Retinal pigment epithelial cell (primary cell): Measurements from ENCODE around the gene KCNJ10.

Experiments used
- DNase-seq: peaks from one replicate; pipeline ENCODE4 v3.0.0-alpha.2; 2010; ENCODE audit warnings: low read depth
- H3K4me3 ChIP-seq: 2 replicates; pipeline ENCODE4 v1.5.1; 2011; ENCODE audit warnings: mild to moderate bottlenecking, low read length, control low read depth, moderate library complexity
- CTCF ChIP-seq: conservative IDR thresholded peaks from 2 replicates; pipeline ENCODE4 v1.5.1; 2011; ENCODE audit warnings: low read depth, low read length, control low read depth, inconsistent platforms

KCNJ10 gene

GRCh38 chr1:160075836-160076235 is 5.9 kb upstream of the KCNJ10 start:
- DNase-seq, result no peak
- no peak for TF ChIP-seq CTCF
- no peak overlapping the region for H3K4me3 ChIP-seq

GRCh38 chr1:160074865-160075264 is 4.9 kb upstream of the KCNJ10 start:
- DNase-seq, result no peak
- no peak overlapping the region for H3K4me3 ChIP-seq
- TF ChIP-seq CTCF, result no peak

- H3K4me3 ChIP-seq, result no peak overlapping the region
- TF ChIP-seq CTCF, result no peak
- DNase-seq, result no peak
Observed at GRCh38 chr1:160071289-160071688, 1.3 kb upstream of the KCNJ10 start.

- DNase-seq, result no peak
- no peak for TF ChIP-seq CTCF
- H3K4me3 ChIP-seq, result peak overlapping the region; percentile 56
Observed at GRCh38 chr1:160070243-160071163, 543 bp upstream of the KCNJ10 start.

GRCh38 chr1:160068225-160068624 is 1.7 kb downstream of the KCNJ10 start:
- no peak overlapping the region for H3K4me3 ChIP-seq
- DNase-seq, result no peak
- no peak for TF ChIP-seq CTCF

- H3K4me3 ChIP-seq, result no peak overlapping the region
- TF ChIP-seq CTCF, result no peak
- no peak for DNase-seq
Observed at GRCh38 chr1:160066829-160067745, 2.9 kb downstream of the KCNJ10 start.
